ENCODE data around the gene PPM1F.

The PPM1F gene

GRCh38 chr22:21960200-21961126 is 7.8 kb upstream of the PPM1F start:
- no peak for DNase-seq (ENCODE audit: low read depth)

GRCh38 chr22:21959274-21960074 is 6.8 kb upstream of the PPM1F start:
- no peak for DNase-seq (ENCODE audit: low read depth)

- no peak for DNase-seq (ENCODE audit: low read depth)
Observed at GRCh38 chr22:21958360-21959273, 6.0 kb upstream of the PPM1F start.

- no peak for DNase-seq (ENCODE audit: low read depth)
Observed at GRCh38 chr22:21951931-21952465, 650 bp downstream of the PPM1F start.

GRCh38 chr22:21951062-21951461 is 1.6 kb downstream of the PPM1F start:
- no peak for DNase-seq (ENCODE audit: low read depth)

GRCh38 chr22:21949948-21950347 is 2.7 kb downstream of the PPM1F start:
- no peak for DNase-seq (ENCODE audit: low read depth)

- DNase-seq (ENCODE audit: low read depth) = no peak
Observed at GRCh38 chr22:21949569-21949918, 3.1 kb downstream of the PPM1F start.

- DNase-seq (ENCODE audit: low read depth) = no peak
Observed at GRCh38 chr22:21948824-21949568, 3.7 kb downstream of the PPM1F start.

GRCh38 chr22:21948390-21948789 is 4.3 kb downstream of the PPM1F start:
- DNase-seq (ENCODE audit: low read depth) = no peak

GRCh38 chr22:21947040-21948014 is 5.3 kb downstream of the PPM1F start:
- peak; percentile 31 for DNase-seq (ENCODE audit: low read depth)

- no peak for DNase-seq (ENCODE audit: low read depth)
Observed at GRCh38 chr22:21946262-21946925, 6.3 kb downstream of the PPM1F start.

- DNase-seq (ENCODE audit: low read depth) = no peak
Observed at GRCh38 chr22:21945453-21946261, 7.0 kb downstream of the PPM1F start.

GRCh38 chr22:21944871-21945270 is 7.8 kb downstream of the PPM1F start:
- DNase-seq (ENCODE audit: low read depth) = no peak

GRCh38 chr22:21943571-21944448 is 8.8 kb downstream of the PPM1F start:
- no peak for DNase-seq (ENCODE audit: low read depth)

GRCh38 chr22:21942407-21943343 is 10.0 kb downstream of the PPM1F start:
- DNase-seq (ENCODE audit: low read depth) = peak; percentile 81

GRCh38 chr22:21941921-21942320 is 10.7 kb downstream of the PPM1F start:
- no peak for DNase-seq (ENCODE audit: low read depth)
